Fibroblast of skin of abdomen (primary cell): Measurements from ENCODE around the gene CACNA2D2.
A peak's percentile ranks its signal among the peaks of the same experiment; 100 is the strongest.

Source experiments
- DNase-seq: peaks from one replicate; pipeline ENCODE4 v3.0.0-alpha.2; 2013

CACNA2D2 gene

DNA sequence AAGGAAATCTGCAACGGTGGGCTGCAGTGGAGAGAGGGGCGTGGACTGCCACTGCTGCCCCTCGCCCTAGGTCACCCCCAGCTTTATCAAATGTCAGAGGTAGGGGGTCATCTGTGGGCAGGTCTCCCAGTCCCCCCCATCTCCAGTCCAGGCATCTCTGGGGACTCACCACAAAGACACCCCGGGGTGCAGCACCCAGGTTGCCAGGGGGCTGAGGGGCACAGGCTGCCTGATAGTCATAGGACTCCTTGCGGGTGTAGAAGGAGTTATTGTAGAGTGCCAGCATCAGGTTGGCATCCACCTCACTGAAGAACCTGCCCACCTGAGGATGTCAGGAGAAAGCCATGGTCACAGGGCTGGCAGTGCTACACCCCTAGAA is 137.6 kb downstream of the CACNA2D2 start:
- DNase-seq: no peak

DNA sequence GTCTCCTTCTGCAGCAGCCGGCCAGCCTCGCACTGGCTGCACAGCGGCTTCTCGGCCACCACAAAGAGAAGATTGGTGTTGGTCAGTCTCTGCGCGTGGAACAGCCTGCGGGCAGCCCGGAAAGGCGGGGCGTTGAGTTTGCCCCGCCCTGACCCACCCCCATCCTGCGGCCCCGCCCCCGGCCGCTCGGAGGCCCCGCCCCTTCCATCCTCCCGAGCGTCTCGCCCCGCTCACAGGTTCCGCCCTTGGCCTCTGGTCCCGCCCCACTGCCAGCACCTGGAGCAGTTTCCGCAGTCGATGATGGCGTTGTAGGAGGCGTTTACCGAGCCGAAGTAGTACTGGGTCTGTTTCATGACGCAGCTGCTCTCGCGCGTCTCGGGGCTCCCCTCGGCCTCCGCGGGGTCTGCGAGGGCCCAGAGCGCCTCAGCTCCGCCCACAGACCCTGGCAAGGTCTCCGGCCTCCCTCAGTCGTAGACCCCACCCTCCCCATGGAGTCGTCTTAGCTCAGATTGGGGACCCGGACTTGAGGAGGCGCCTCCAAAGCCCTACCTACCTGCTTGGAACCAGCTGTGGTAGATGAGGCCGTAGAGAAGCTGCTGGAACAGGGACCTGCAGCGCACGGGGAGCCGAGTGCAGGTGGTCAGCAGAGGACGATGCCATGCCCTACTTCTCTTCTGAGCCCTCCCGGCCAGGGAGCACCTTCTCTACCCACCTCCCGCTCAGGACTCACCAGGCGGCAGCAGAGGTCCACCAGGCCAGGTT is 138.2 kb downstream of the CACNA2D2 start:
- DNase-seq: peak; percentile 56

- DNase-seq: peak; percentile 27
Measured at GRCh38 chr3:50364573-50365079, 138.8 kb downstream of the CACNA2D2 start.

- DNase-seq: no peak
Measured at GRCh38 chr3:50359760-50360110, 143.7 kb downstream of the CACNA2D2 start.

DNA sequence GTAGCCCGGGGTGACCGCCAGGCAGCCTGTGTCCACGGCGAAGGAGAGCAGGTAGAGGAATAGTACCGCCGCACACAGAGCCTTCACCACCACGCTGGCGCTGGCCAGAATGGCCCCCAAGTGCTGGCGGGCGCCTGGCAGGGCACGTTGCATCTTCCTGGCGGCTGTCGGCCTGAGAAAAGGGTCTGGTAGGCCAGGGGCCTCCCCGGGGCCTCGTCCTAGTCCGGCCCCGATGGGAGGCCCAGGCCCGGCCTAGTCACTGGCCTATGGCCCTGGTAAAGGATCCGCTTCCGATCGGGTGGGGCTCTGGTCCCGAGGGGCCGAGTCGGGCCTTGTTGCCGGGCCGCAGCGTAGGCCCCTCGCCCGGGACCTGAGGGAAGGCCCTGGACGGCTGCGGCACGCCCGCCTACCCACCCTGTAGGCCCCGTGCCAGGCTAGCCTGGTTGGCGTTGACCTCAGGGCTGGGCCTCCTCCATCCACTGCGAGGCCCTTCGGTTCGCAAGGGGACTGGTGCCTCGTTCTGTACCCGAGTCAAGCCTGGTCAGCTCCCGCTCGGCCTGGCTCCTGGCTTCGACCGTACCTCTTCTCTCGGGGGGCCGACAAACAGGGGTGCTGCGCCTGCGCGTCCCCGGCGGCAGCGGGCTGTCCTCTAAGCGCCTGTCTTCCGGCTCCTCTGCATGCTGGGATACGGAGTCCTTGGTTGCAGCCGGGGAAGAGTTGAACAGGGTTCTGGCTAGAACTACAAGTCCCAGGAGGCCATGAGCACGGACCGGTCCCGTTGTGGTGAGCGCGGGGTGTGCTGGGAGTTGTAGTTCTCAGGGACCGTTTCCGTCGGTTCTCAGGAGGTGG is 144.3 kb downstream of the CACNA2D2 start, which contains the start of gene TMEM115:
Gene TMEM115 (minus strand): TSS at position 611 of the 849 bp plus-strand sequence. CDS start 458 bp downstream, at position 153.
- peak; percentile 99 for DNase-seq

- no peak for DNase-seq
Measured at GRCh38 chr3:50358355-50358910, 145.0 kb downstream of the CACNA2D2 start.

DNA sequence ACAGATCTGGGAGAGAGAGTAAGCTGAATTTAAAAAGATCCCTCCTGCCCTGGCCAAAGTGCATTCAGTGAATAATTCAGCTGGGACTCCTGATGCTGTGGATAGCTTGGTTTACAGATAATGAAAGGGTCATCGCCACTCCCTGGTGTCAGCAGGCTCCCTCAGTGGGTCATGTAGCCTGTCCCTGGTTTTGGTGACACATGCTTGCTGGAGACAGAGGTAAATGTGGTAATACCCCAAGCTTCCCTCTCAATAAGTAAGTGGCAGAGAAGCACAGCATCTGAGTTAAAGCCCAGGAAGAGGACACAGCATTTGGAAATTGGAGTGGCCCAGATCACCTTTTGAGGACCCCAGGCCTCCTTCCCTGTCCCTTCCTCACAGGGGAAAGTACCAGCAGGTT is 146.0 kb downstream of the CACNA2D2 start:
- DNase-seq: no peak

DNA sequence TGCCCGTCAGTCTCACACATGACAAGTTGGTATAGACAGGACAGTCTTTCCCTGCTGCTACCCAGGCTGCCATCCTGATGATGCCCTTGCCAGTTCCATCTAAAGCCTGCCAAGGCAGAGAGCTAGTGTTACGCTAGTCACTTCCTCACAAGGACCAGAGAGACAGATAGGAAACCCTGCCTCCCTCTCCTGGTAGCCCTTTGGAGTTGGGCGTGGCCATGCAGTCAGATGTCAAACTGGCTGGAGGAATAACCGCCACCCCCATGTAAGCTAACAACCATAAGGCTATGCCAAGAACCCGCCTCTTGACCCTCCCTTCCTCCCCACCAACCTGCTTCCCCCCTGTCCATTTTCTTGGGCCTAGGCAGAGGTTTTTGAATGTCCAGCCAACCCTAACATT is 146.9 kb downstream of the CACNA2D2 start:
- no peak for DNase-seq

- DNase-seq: no peak
Measured at GRCh38 chr3:50355829-50356552, 147.4 kb downstream of the CACNA2D2 start.

DNA sequence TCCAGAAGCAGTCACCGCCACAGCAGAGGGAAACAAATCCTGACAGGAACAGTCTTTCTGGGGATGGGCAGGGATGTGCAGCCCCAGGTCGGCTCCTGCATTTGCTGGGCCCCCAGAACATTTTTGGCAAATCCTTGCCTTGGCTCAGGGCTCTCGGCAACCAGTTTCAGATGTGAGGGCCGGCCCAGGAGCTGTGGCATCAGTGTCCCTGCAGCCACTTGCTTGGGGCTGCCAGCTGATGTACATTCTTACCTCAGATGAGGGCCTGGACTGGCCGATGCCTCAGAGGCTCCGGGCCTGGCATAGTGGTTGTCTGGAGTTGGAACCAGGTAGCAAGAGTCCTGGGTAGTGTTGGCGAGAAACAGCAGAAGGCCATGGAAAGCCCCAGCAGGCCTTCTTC is 148.6 kb downstream of the CACNA2D2 start:
- no peak for DNase-seq

- DNase-seq: no peak
Measured at GRCh38 chr3:50354186-50354764, 149.2 kb downstream of the CACNA2D2 start.

DNA sequence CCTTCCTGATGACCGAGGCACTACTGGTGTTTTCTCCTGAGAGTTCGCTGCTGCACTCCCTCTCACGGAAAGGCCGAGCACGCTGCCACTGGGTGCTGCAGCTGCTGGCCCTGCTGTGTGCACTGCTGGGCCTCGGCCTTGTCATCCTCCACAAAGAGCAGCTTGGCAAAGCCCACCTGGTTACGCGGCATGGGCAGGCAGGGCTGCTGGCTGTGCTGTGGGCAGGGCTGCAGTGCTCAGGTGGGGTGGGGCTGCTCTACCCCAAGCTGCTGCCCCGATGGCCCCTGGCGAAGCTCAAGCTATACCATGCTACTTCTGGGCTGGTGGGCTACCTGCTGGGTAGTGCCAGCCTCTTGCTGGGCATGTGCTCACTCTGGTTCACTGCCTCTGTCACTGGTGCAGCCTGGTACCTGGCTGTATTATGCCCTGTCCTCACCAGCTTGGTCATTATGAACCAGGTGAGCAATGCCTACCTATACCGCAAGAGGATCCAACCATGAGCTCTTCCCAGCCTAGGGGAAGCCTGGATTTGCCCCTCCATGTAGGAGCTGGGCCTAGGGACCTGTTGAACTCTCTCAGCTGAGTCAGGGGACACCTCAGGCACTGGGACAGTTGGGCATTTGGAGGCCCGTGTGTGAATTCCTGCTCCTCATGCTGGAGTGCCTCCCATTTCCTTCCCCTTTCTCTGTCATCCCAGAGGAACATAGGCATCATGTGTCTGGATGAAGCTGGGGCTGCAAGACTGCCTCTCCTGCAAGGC is 150.0 kb downstream of the CACNA2D2 start:
- no peak for DNase-seq

DNA sequence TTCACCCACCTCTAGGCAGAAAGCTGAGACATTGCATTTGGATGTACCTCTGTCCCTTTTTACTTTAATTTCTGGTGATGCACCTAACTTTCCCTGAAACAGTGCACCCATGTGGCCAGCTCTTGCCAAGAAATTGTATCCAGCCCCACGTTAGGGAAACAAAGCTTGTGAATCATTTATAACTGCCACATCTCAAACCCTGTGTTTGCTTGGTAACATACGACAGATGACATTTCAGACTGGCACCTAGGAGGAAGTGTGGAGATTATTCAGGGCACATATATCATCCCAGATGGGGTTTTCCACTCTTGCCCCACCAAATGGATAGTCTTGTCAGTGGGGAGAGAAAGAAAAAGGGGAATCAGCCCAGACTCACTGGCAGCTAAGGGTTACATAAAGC is 150.7 kb downstream of the CACNA2D2 start:
- DNase-seq: no peak

GRCh38 chr3:50351323-50351697 is 152.1 kb downstream of the CACNA2D2 start:
- DNase-seq: no peak

DNA sequence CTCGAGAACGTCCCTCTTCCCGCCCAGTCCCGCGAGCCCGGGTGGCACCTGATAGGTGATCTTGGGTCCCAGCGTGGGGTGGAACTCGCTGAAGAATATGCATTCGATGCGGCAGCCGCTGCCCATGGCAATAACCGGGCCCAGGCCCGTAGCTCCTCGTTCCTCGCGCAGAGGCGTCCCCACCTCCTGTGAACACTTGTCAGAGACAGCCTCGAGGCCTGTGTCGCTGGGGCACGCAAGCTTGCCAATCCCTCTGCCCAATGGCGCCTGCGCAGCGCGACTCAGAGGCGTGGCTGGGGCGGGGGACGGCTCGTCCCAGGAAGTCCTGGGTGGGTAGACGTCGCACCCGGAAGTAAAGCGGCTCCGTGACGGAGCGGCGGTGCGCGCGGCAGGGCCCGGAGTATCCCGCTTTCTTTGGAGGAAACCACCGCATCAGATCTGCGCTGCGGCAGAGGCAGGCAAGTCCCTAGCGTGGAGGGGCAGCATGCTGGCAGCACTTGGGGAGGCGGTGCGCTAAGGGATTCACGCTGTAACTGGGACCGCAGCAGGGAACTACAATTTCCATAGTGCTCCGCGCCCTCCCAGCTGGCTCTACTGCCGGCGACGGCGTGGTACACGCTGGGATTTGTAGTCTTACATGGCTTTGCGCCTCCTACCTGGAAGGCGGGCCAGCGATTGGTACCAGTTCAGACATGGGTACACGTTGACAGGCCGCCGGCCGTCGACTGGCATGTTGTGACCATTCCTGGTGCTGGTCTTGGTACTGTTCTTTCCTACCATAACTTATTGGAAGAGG is 152.7 kb downstream of the CACNA2D2 start, which contains the start of the genes CYB561D2 and NPRL2:
Gene CYB561D2 (plus strand): TSS at position 336 of the 796 bp plus-strand sequence. CDS start 572 bp downstream, outside the sequence.
Gene NPRL2 (minus strand): TSS at position 249 of the 796 bp plus-strand sequence. CDS start 123 bp downstream, at position 126.
- DNase-seq: peak; percentile 90

- DNase-seq: no peak
Measured at GRCh38 chr3:50350213-50350526, 153.3 kb downstream of the CACNA2D2 start.

- peak; percentile 70 for DNase-seq
Measured at GRCh38 chr3:50347187-50347813, 156.1 kb downstream of the CACNA2D2 start.

DNA sequence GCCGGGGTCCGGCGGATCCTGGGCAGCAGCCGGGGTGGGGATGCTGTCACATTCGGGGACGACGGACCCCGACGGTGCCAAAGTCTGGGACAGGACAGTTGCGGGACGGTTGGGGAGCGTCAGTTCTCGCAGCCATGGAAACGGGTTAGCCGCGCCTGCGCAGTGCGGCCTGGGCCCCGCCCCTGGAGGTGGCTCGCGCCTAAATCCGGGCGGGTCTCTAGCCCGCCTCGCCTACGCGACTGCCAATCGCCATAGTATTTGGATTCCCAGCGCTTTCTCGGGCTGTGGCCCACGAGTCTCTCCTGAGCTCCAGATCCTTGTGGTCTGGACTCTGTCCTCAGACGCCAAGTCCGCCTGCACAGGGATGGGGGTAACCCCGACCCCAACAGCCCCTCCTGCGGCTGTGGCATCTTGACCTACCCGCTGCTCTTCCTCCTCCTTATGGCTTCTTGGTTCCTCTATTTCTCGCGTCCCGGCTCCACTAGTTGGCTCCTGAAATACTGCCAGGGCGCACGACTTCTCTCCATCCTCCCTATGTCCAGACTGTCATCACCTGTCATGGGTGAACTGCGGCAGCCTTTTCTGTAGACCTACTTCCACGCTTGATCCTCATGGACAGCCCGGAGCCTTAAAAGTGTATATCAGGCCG is 157.7 kb downstream of the CACNA2D2 start, which contains the start of gene ZMYND10:
Gene ZMYND10 (minus strand): TSS at position 147 of the 649 bp plus-strand sequence. CDS start 153 bp downstream, outside the sequence.
- peak; percentile 47 for DNase-seq

- no peak for DNase-seq
Measured at GRCh38 chr3:50345008-50345407, 158.4 kb downstream of the CACNA2D2 start.
